DOHH2 (cell line): Measurements from ENCODE around the gene WAS.

Experiments used
- EZH2phosphoT487 ChIP-seq: fragments of 200-600 bp; sonication (generic); IDR thresholded peaks from 2 replicates; pipeline ENCODE4 v1.6.1; 2017; ENCODE audit warnings: borderline replicate concordance, mild to moderate bottlenecking, antibody characterized with exemption, low read length, moderate library complexity, mixed read lengths
- TF ChIP-seq, protein P1 (sequence below): fragments of 200-600 bp; sonication (generic); IDR thresholded peaks from one replicate; pipeline ENCODE4 v1.5.1; 2014; ENCODE audit warnings: antibody characterized with exemption, mild to moderate bottlenecking, low read depth, low read length; ENCODE audit not compliant: poor library complexity, severe bottlenecking

DNA sequence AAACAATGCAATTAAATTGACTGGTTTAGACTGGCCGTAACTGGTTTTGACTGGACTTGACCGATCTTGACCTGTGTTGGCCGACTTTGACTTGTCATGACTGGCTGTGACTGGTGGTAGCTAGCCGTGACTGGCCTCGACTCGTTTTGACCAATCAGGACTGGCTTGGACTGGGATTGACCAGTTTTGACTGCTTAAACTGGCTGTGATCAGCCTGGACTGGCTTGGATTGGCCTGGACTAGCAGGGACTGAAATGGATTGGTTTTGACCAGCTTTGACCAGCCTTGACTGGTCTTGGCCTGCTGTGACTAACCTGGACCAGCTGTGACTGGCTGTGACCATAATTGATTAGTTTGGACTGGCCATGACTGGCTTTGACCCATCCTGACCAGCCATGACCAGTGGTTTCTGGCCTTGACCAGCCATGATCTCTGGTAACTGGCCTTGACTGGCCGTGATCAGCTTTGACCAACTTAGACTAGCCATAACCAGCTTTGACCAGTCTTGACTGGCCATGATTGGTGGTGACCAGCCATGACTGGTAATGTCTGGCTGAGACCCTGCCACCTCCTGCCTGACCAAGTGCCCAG lies 26.0 kb downstream of the WAS start:
- TF ChIP-seq, protein P1, sequence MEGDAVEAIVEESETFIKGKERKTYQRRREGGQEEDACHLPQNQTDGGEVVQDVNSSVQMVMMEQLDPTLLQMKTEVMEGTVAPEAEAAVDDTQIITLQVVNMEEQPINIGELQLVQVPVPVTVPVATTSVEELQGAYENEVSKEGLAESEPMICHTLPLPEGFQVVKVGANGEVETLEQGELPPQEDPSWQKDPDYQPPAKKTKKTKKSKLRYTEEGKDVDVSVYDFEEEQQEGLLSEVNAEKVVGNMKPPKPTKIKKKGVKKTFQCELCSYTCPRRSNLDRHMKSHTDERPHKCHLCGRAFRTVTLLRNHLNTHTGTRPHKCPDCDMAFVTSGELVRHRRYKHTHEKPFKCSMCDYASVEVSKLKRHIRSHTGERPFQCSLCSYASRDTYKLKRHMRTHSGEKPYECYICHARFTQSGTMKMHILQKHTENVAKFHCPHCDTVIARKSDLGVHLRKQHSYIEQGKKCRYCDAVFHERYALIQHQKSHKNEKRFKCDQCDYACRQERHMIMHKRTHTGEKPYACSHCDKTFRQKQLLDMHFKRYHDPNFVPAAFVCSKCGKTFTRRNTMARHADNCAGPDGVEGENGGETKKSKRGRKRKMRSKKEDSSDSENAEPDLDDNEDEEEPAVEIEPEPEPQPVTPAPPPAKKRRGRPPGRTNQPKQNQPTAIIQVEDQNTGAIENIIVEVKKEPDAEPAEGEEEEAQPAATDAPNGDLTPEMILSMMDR = no peak
- no peak for TF ChIP-seq EZH2phosphoT487
